GM23338 (cell line): Measurements from ENCODE around the gene ARHGEF37. TPM values are rescaled to one million over a fixed set of nuclear protein-coding genes. Genes with fewer than 3 reads are reported as not detected.

Source experiments
- ATAC-seq: fragments of 200-7000 bp; cut with Tn5 transposase; 3 replicates; pipeline ENCODE4 v1.9.1; 2020
- DNase-seq: peaks from one replicate; pipeline ENCODE4 v3.0.0-alpha.2; 2015; ENCODE audit warnings: low spot score
- H2AFZ ChIP-seq: fragments of 200-600 bp; sonication (generic); 2 replicates; pipeline ENCODE4 v1.8.0; 2016; ENCODE audit warnings: antibody characterized with exemption, mild to moderate bottlenecking, moderate library complexity
- H3F3A ChIP-seq: fragments of 200-600 bp; sonication (generic); replicated peaks from 2 replicates; pipeline ENCODE4 v1.8.0; 2017; ENCODE audit warnings: antibody characterized with exemption, mixed run types, low read depth
- H3K27ac ChIP-seq: fragments of 200-600 bp; sonication (generic); 2 replicates; pipeline ENCODE4 v1.6.1; 2016; ENCODE audit warnings: low read depth
- H3K27me3 ChIP-seq: fragments of 200-600 bp; sonication (generic); 2 replicates; pipeline ENCODE4 v1.8.0; 2016; ENCODE audit warnings: mild to moderate bottlenecking, mixed run types, moderate library complexity; ENCODE audit not compliant: insufficient read depth
- H3K36me3 ChIP-seq: fragments of 200-600 bp; sonication (generic); 2 replicates; pipeline ENCODE4 v1.8.0; 2016; ENCODE audit warnings: mild to moderate bottlenecking; ENCODE audit not compliant: insufficient read depth
- H3K4me1 ChIP-seq: fragments of 200-600 bp; sonication (generic); 2 replicates; pipeline ENCODE4 v1.8.0; 2016; ENCODE audit warnings: mild to moderate bottlenecking, moderate library complexity; ENCODE audit not compliant: insufficient read depth
- H3K4me2 ChIP-seq: fragments of 200-600 bp; sonication (generic); 2 replicates; pipeline ENCODE4 v1.7.1; 2017; ENCODE audit warnings: mixed run types
- H3K4me3 ChIP-seq: fragments of 200-600 bp; sonication (generic); 2 replicates; pipeline ENCODE4 v1.6.1; 2016; ENCODE audit warnings: mixed run types
- H3K79me2 ChIP-seq: fragments of 200-600 bp; sonication (generic); replicated peaks from 2 replicates; pipeline ENCODE4 v1.8.0; 2017; ENCODE audit warnings: mild to moderate bottlenecking; ENCODE audit not compliant: insufficient read depth
- H3K9me2 ChIP-seq: fragments of 200-600 bp; sonication (generic); 2 replicates; pipeline ENCODE4 v1.8.0; 2017; ENCODE audit not compliant: insufficient read depth
- H4K20me1 ChIP-seq: fragments of 200-600 bp; sonication (generic); replicated peaks from 2 replicates; pipeline ENCODE4 v1.8.0; 2017; ENCODE audit warnings: mild to moderate bottlenecking; ENCODE audit not compliant: insufficient read depth
- H3K27ac Mint-ChIP-seq: 2 replicates; pipeline ENCODE4 v1.8.0; 2020; ENCODE audit warnings: inconsistent platforms, mild to moderate bottlenecking, moderate library complexity, mixed read lengths
- H3K27me3 Mint-ChIP-seq: 3 replicates; pipeline ENCODE4 v1.8.0; 2022; ENCODE audit warnings: low read depth, mild to moderate bottlenecking, moderate library complexity, mixed read lengths, inconsistent platforms; ENCODE audit not compliant: insufficient read depth, poor library complexity
- H3K36me3 Mint-ChIP-seq: 3 replicates; pipeline ENCODE4 v1.8.0; 2021; ENCODE audit warnings: low read depth, mild to moderate bottlenecking, inconsistent platforms, moderate library complexity, mixed read lengths
- H3K4me1 Mint-ChIP-seq: 3 replicates; pipeline ENCODE4 v1.8.0; 2020; ENCODE audit warnings: mild to moderate bottlenecking, inconsistent platforms, mixed read lengths
- H3K4me3 Mint-ChIP-seq: 3 replicates; pipeline ENCODE4 v1.8.0; 2021; ENCODE audit warnings: moderate library complexity, mild to moderate bottlenecking, inconsistent platforms, mixed read lengths
- H3K9me3 Mint-ChIP-seq: 3 replicates; pipeline ENCODE4 v1.8.0; 2020; ENCODE audit warnings: moderate library complexity, mild to moderate bottlenecking, inconsistent platforms, mixed read lengths
- CREB1 ChIP-seq: fragments of 250-450 bp; sonication (Bioruptor Pico); IDR thresholded peaks from 2 replicates; pipeline ENCODE4 v1.5.0; 2020; ENCODE audit warnings: low read depth, mild to moderate bottlenecking, moderate library complexity
- CTCF ChIP-seq, 2 experiments: fragments of 200-600 bp in 1 of 2; sonication (generic) in 1 of 2; conservative IDR thresholded peaks; 2 replicates each; pipeline versions ENCODE4 v1.5.1 to v1.6.1; 2016 to 2017; ENCODE audit warnings: antibody characterized with exemption in 2 of 2, low read depth in 2 of 2, mild to moderate bottlenecking in 2 of 2, moderate library complexity in 1 of 2
- ETS1 ChIP-seq: IDR thresholded peaks from 2 replicates; pipeline ENCODE4 v1.6.1; 2016; ENCODE audit warnings: antibody characterized with exemption
- EZH2phosphoT487 ChIP-seq: fragments of 200-600 bp; sonication (generic); IDR thresholded peaks from one replicate; pipeline ENCODE4 v1.8.1; 2018; ENCODE audit warnings: antibody characterized with exemption; ENCODE audit not compliant: unreplicated experiment
- JUNB ChIP-seq: IDR thresholded peaks from one replicate; pipeline ENCODE4 v1.6.1; 2016; ENCODE audit warnings: antibody characterized with exemption; ENCODE audit not compliant: unreplicated experiment
- NANOG ChIP-seq: IDR thresholded peaks from 2 replicates; pipeline ENCODE4 v1.6.1; 2016; ENCODE audit warnings: antibody characterized with exemption, borderline replicate concordance
- REST ChIP-seq: IDR thresholded peaks from one replicate; pipeline ENCODE4 v1.6.1; 2018; ENCODE audit warnings: antibody characterized with exemption; ENCODE audit not compliant: unreplicated experiment
- STAT1 ChIP-seq: IDR thresholded peaks from one replicate; pipeline ENCODE4 v1.6.1; 2016; ENCODE audit warnings: antibody characterized with exemption; ENCODE audit not compliant: unreplicated experiment
- ZNF114 ChIP-seq: fragments of 250-450 bp; sonication (Bioruptor Pico); IDR thresholded peaks from 2 replicates; pipeline ENCODE4 v1.5.0; 2020; ENCODE audit warnings: mild to moderate bottlenecking, moderate library complexity
- ZNF331 ChIP-seq: fragments of 250-450 bp; sonication (Bioruptor Pico); IDR thresholded peaks from 2 replicates; pipeline ENCODE4 v1.5.0; 2020; ENCODE audit warnings: low read depth, mild to moderate bottlenecking, moderate library complexity
- ZNF462 ChIP-seq: fragments of 250-450 bp; sonication (Bioruptor Pico); IDR thresholded peaks from 2 replicates; pipeline ENCODE4 v1.5.0; 2020; ENCODE audit warnings: mild to moderate bottlenecking, moderate library complexity
- polyA plus RNA-seq: library from polyadenylated mRNA; unstranded; fragments of >200 nt; fragmentation: Nextera tagmentation; extraction: Ambion mirVana; gene quantifications from 2 replicates; pipeline ENCODE4 v1.2.1, GENCODE V29; 2016
- total RNA-seq: library from RNA; depleted of rRNA; stranded (reverse); fragments of >200 nt; shearing (Covaris generic); gene quantifications from 2 replicates; pipeline ENCODE4 v1.2.3, GENCODE V29; 2014

The ARHGEF37 gene
- total and polyA plus RNA-seq, 2 experiments from 2014 or later = 0.14 to 0.79 TPM

GRCh38 chr5:149605354-149605997, 24.2 kb downstream of the ARHGEF37 start (continued):
- no peak for TF ChIP-seq EZH2phosphoT487
- no peak for TF ChIP-seq ZNF331 (CRISPR knock-in tag)
- TF ChIP-seq CREB1 (CRISPR knock-in tag) = no peak
- no peak for TF ChIP-seq CTCF (conservative IDR thresholded peaks at IDR 0.05; ENCODE audit: low read depth in 2 of 2)
- no peak for TF ChIP-seq NANOG
- no peak for TF ChIP-seq ETS1
- no peak for TF ChIP-seq JUNB

GRCh38 chr5:149605998-149606724, 24.9 kb downstream of the ARHGEF37 start:
- no peak overlapping the region for H3K4me2 ChIP-seq
- TF ChIP-seq REST (no peak), ZNF331 (CRISPR knock-in tag) (no peak), EZH2phosphoT487 (no peak), ZNF462 (CRISPR knock-in tag) (no peak), STAT1 (no peak), ZNF114 (CRISPR knock-in tag) (no peak)

More at GRCh38 chr5:149605998-149606724, 24.9 kb downstream of the ARHGEF37 start:
- H3K9me2 ChIP-seq = no peaks in the 10 kb centered on the region
- no peak overlapping the region for H3K27ac ChIP-seq
- no peak overlapping the region for H2AFZ ChIP-seq
- peaks cover 4% of the 10 kb centered on the region; the same call in 1 of the 3 replicates for H3K36me3 Mint-ChIP-seq
- no peak overlapping the region for H3K4me3 ChIP-seq
- H3K36me3 ChIP-seq = no peaks in the 10 kb centered on the region
- H3K27me3 Mint-ChIP-seq = peaks cover 2% of the 10 kb centered on the region
- no peaks in the 10 kb centered on the region for H3K27me3 ChIP-seq
- no peaks in the 10 kb centered on the region for H3K4me1 ChIP-seq
- H4K20me1 ChIP-seq = no peaks in the 10 kb centered on the region
- DNase-seq (no peak), ATAC-seq (no peak)
- H3K27ac Mint-ChIP-seq = no peak overlapping the region
- peaks cover 4% of the 10 kb centered on the region; the same call in 2 of the 3 replicates for H3K4me1 Mint-ChIP-seq
- H3K9me3 Mint-ChIP-seq = peaks cover 7% of the 10 kb centered on the region; the same call in 2 of the 3 replicates
- H3K4me3 Mint-ChIP-seq = no peak overlapping the region
- H3F3A ChIP-seq = no peaks in the 10 kb centered on the region
- H3K79me2 ChIP-seq = no peaks in the 10 kb centered on the region
